DMS79 treated with DMSO at 0.1 percent for 48 hours (cell line): Measurements from ENCODE around the gene UGT1A4.
"Not testable (repeated sequence)": the region's sequence is repeated elsewhere in the genome, so short reads cannot be mapped to it uniquely, and the experiment has no call there.

ENCODE experiments used
- DNase-seq: peaks from one replicate; lab custom pipeline; 2025; lab: John Stamatoyannopoulos, UW

UGT1A4 gene

GRCh38 chr2:233750689-233751088 lies 32.2 kb downstream of the UGT1A4 start:
- not testable (repeated sequence) for DNase-seq

- not testable (repeated sequence) for DNase-seq
Measured at GRCh38 chr2:233751212-233752009, 32.9 kb downstream of the UGT1A4 start.

DNA sequence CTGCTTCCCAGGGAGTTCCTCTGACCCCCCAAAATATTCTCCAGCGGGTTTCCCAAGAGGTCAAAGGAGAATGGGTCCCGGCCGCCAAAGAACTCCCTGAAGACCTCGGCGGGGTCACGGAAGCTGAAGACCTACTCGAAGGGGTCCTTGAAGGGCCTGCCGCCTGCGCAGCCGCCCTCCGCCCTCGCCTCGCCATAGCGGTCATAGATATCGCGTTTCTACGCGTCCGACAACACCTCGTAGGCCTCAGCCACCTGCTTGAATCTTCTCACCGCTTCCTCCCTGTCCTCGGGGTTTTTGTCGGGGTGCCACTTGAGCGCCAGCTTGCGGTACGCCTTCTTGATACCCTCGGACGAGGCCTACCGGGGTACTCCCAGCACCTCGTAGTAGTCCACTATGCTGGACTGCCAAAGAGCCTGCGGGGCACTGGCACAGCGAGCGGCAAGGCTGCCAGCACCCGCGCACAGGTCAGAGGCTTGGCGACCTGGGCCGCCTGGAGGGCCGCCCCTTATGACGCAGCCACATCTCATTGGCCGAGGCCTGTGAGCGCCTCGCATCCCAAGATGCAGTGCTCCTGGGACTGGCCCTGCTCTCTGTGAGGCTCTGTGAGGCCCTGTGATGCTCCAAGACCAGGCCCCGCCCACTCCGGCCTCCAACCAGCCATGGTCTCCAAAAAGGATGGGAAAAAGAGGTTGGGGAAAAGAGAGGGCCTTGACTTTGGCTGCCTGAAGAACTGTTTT lies 36.5 kb downstream of the UGT1A4 start:
- no peak for DNase-seq

GRCh38 chr2:233756429-233757081 lies 38.0 kb downstream of the UGT1A4 start:
- no peak for DNase-seq

DNA sequence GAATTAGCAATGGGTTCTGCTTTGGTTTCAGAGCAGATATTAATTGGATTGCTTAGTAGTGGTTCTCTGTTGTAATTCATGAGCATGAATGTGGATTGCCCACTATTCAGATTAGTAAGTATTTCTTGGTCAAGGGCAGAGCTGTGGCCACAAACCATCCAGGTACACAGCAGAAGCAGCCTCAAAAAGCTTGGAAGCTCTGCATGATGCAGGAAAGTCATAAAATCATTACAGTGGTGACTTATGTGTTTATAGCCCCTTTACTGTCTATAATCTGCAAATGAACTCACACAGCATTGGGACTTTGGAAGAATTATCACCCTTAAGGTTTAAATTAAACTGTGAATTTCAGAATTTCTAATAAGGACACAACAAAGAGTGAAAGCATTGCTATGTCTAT lies 39.6 kb downstream of the UGT1A4 start:
- no peak for DNase-seq

DNA sequence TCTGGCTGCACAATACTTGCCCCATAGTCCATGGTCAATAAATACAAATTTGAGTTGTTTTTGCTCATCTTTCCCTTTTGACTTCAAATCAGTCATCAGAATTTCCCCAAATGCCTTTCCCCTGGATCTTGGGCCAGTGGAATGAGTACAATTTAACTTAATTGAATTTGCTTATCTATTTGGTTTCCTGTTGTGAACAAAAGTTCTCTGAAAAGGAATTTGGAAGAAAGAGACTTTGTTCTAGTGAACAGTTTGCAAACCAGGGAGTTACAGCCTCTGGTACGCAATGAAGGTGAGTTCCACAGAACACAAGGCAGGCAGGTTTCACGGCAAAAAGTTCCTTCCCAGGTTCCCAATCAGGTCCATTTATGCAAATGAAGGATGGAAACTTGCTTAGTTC lies 40.3 kb downstream of the UGT1A4 start:
- no peak for DNase-seq

DNA sequence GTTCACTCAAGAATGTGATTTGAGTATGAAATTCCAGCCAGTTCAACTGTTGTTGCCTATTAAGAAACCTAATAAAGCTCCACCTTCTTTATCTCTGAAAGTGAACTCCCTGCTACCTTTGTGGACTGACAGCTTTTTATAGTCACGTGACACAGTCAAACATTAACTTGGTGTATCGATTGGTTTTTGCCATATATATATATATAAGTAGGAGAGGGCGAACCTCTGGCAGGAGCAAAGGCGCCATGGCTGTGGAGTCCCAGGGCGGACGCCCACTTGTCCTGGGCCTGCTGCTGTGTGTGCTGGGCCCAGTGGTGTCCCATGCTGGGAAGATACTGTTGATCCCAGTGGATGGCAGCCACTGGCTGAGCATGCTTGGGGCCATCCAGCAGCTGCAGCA lies 41.5 kb downstream of the UGT1A4 start, which contains the start of gene UGT1A1:
Gene UGT1A1 (plus strand): TSS at position 228 of the 400 bp plus-strand sequence. CDS start 18 bp downstream, at position 246.
- DNase-seq, result no peak

- no peak for DNase-seq
Measured at GRCh38 chr2:233761040-233761769, 42.7 kb downstream of the UGT1A4 start.

- DNase-seq, result no peak
Measured at GRCh38 chr2:233764264-233764663, 45.7 kb downstream of the UGT1A4 start.

DNA sequence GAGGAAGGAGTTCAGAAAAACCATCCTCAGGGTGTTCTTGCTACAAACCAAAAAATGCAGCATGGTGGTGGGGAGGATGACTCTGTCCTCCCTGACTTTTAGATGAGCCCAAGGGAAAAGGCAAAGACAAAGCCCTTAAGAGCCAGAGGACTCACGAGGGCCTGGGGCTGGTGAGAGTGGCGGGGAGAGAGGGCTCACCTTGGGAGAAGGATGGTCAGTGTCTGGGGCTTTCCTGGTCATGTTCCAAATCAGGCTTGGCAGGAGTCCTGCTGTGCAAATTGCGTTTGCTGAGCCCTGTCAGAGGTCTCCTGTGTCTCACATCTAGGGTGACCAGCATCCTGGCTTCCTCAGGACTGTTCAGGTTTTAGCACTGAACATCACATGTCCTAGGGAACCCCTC lies 46.2 kb downstream of the UGT1A4 start:
- DNase-seq, result no peak

GRCh38 chr2:233766416-233766815 lies 47.9 kb downstream of the UGT1A4 start:
- DNase-seq, result no peak

DNA sequence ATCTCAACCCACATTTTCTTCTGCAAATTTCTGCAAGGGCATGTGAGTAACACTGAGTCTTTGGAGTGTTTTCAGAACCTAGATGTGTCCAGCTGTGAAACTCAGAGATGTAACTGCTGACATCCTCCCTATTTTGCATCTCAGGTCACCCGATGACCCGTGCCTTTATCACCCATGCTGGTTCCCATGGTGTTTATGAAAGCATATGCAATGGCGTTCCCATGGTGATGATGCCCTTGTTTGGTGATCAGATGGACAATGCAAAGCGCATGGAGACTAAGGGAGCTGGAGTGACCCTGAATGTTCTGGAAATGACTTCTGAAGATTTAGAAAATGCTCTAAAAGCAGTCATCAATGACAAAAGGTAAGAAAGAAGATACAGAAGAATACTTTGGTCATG lies 49.5 kb downstream of the UGT1A4 start:
- no peak for DNase-seq

DNA sequence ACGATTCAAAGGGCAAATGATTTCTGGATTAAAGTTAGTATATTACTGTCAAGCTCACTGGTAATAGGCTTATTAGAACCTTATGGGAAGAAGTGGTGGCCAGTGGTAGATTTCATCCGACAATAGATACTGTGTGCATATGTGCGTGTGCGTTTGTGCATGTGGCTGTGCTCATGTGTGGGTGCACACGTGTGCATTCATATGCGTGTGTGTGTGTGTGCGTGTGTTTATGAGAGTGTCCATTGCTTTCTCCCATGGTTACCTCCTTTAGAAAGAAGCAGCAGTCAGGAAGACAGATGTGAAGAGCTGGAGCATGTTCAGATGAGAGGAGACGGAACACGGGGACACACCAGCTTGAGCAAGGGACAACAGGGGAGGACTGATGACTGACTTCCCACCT lies 50.7 kb downstream of the UGT1A4 start:
- no peak for DNase-seq

- DNase-seq, result no peak
Measured at GRCh38 chr2:233772153-233772552, 53.6 kb downstream of the UGT1A4 start.

- DNase-seq, result no peak
Measured at GRCh38 chr2:233772583-233772982, 54.0 kb downstream of the UGT1A4 start.

DNA sequence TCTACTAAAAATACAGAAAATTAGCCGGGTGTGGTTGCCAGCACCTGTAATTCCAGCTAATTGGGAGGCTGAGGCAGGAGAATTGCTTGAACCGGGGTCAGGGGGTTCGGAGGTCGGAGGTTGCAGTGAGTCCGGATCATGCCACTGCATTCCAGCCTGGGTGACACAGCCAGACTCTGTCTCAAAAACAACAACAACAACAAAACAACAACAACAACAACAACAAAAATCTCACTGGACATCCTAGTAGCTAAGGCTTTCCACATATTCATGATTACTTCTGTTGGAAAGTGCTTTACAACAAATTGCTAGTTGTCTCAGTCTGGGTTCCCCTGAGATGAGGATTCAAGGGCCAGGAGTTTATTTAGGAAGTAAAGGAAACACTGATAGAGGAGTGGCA lies 55.3 kb downstream of the UGT1A4 start:
- no peak for DNase-seq

GRCh38 chr2:233775414-233775813 lies 56.9 kb downstream of the UGT1A4 start:
- no peak for DNase-seq

DNA sequence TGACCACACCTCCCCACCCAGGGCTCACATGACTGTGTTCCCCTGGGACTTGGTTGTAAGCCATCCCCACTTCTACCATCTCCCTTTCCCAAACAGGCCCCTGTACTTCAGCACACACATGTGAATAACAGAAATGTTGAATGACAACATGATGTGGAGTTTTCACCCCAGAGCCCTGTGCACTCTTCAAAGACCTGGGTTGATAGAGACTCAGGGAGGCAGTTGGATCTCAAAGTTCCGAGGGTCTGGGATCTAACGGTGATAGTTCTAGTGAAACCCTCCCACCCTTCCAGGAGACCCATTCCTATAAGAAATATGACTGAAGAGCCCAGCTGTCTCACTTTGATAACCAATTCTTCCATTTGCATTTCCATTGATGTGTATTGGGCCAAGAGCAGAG lies 59.5 kb downstream of the UGT1A4 start, which contains the start of gene MROH2A:
Gene MROH2A (plus strand): TSS at position 301 of the 400 bp plus-strand sequence. CDS start 1,029 bp downstream, outside the sequence.
- no peak for DNase-seq

GRCh38 chr2:233779722-233780121 lies 61.2 kb downstream of the UGT1A4 start:
- DNase-seq, result no peak

DNA sequence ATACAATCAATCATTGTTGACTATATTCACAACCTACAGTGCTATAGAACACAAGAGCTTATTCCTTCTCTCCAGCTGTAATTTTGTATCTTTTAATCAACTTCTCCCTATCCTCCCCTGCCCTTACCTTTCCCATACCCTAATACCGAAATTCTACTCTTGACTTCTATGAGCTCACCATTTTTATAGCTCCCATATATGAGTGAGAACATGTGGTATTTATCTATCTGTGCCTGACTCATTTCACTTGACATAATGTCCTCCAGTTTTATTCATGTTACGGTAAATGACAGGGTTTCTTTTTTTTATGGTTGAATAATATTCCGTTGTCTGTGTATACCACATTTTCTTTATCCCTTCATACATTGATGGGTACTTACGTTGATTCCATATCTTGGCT lies 62.2 kb downstream of the UGT1A4 start:
- DNase-seq, result no peak

- no peak for DNase-seq
Measured at GRCh38 chr2:233789554-233789953, 71.0 kb downstream of the UGT1A4 start.
